K562 (cell line): ENCODE data around the gene SCTR. TPM values are rescaled to one million over a fixed set of nuclear protein-coding genes. Genes with fewer than 3 reads are reported as not detected.

Experiments used
- ATAC-seq: fragments of 200-7000 bp; cut with Tn5 transposase; 3 replicates; pipeline ENCODE4 v1.9.1; 2020; ENCODE audit warnings: moderate library complexity
- BruUV-seq: library from RNA; stranded (reverse); fragments of 400-500 nt; replicated peaks from 2 replicates; lab custom pipeline; 2021; lab: Mats Ljungman, UMichigan
- CTCF ChIA-PET: fragments of 300-600 bp; formaldehyde crosslinking; extraction: SDS; loops from one replicate; lab custom pipeline; 2021; ENCODE audit warnings: low intra/inter-chr PET ratio; lab: Yijun Ruan, JAX
- POLR2A ChIA-PET: fragments of 300-600, 350-650 bp; sonication (Branson Sonifier 250); formaldehyde crosslinking; extraction: SDS; loops from one replicate; lab custom pipeline; 2021; ENCODE audit warnings: antibody characterized with exemption, inconsistent platforms; lab: Yijun Ruan, JAX
- DNase-seq, 4 experiments: peaks; one replicate each; pipeline versions ENCODE4 v3.0.0 to v3.0.0-alpha.2; 2011 to 2018; ENCODE audit warnings: low spot score in 3 of 4, mixed read lengths in 3 of 4; ENCODE audit errors: extremely low read depth in 1 of 4
- FAIRE-seq: peaks from 2 replicates; lab custom pipeline; 2011; peaks lifted over from hg19 to GRCh38; lab: Jason Lieb, UNC
- H2AFZ ChIP-seq: 2 replicates; pipeline ENCODE4 v1.6.0; 2011; ENCODE audit warnings: low read depth, low read length, control low read depth, inconsistent platforms
- H3K27ac ChIP-seq: fragments of 200-600 bp; 3 replicates; pipeline ENCODE4 v1.8.0; 2011; ENCODE audit warnings: low read depth, mild to moderate bottlenecking, control low read depth, inconsistent platforms, low read length, moderate library complexity, mixed read lengths; ENCODE audit errors: extremely low read depth
- H3K27me3 ChIP-seq, 2 experiments: fragments of 300-600 bp in 1 of 2; 2 replicates in 1 of 2; 3 replicates in 1 of 2; pipeline versions ENCODE4 v1.6.0 to v1.8.0; 2011; ENCODE audit warnings: inconsistent platforms in 2 of 2, low read length in 2 of 2, mild to moderate bottlenecking in 1 of 2, mixed read lengths in 1 of 2, moderate library complexity in 1 of 2; ENCODE audit not compliant: control insufficient read depth in 2 of 2, insufficient read depth in 2 of 2
- H3K36me3 ChIP-seq: fragments of 300-600 bp; 3 replicates; pipeline ENCODE4 v1.8.0; 2011; ENCODE audit warnings: mild to moderate bottlenecking, low read length, inconsistent platforms; ENCODE audit not compliant: control insufficient read depth, insufficient read depth
- H3K4me1 ChIP-seq, 2 experiments: fragments of 200-600 bp in 1 of 2; replicated peaks in 1 of 2; 2 replicates in 1 of 2; 3 replicates in 1 of 2; pipeline versions ENCODE4 v1.5.1 to v1.8.0; 2011; ENCODE audit warnings: inconsistent platforms in 2 of 2, low read length in 2 of 2, mild to moderate bottlenecking in 1 of 2, mixed read lengths in 1 of 2, moderate library complexity in 1 of 2; ENCODE audit not compliant: control insufficient read depth in 2 of 2, insufficient read depth in 2 of 2
- H3K4me2 ChIP-seq: 2 replicates; pipeline ENCODE4 v1.6.1; 2011; ENCODE audit warnings: low read length, control low read depth, inconsistent platforms, mixed read lengths; ENCODE audit not compliant: insufficient read depth
- H3K4me3 ChIP-seq: fragments of 200-600 bp; sonication (generic), shearing (Covaris generic); 2 replicates; pipeline ENCODE4 v1.5.1; 2016; ENCODE audit warnings: control low read depth, inconsistent platforms
- H3K79me2 ChIP-seq: fragments of 200-600 bp; 3 replicates; pipeline ENCODE4 v1.8.0; 2011; ENCODE audit warnings: low read length, inconsistent platforms; ENCODE audit not compliant: control insufficient read depth, insufficient read depth
- H3K9ac ChIP-seq, 2 experiments: 2 replicates each; pipeline versions ENCODE4 v1.6.0 to v1.6.1; 2011; ENCODE audit warnings: low read depth in 2 of 2, low read length in 2 of 2, control low read depth in 1 of 2, inconsistent platforms in 1 of 2, mild to moderate bottlenecking in 1 of 2, mixed read lengths in 1 of 2; ENCODE audit not compliant: insufficient read depth in 1 of 2
- H3K9me1 ChIP-seq: one replicate; pipeline ENCODE4 v1.6.0; 2011; ENCODE audit warnings: inconsistent platforms, mild to moderate bottlenecking, low read length, moderate library complexity; ENCODE audit not compliant: control insufficient read depth, insufficient read depth
- H3K9me3 ChIP-seq: replicated peaks from 2 replicates; pipeline ENCODE4 v1.5.1; 2011; ENCODE audit warnings: low read depth, low read length, inconsistent platforms; ENCODE audit not compliant: control insufficient read depth, insufficient read depth
- H4K20me1 ChIP-seq: replicated peaks from 2 replicates; pipeline ENCODE4 v1.6.1; 2011; ENCODE audit warnings: low read length, inconsistent platforms, mixed read lengths; ENCODE audit not compliant: control insufficient read depth, insufficient read depth
- CREM ChIP-seq: IDR thresholded peaks from 2 replicates; pipeline ENCODE4 v1.6.1; 2014; ENCODE audit warnings: antibody characterized with exemption, low read depth
- FOXK1 ChIP-seq: sonication (generic); formaldehyde crosslinking; IDR thresholded peaks from 2 replicates; pipeline ENCODE4 v1.8.0; 2022; ENCODE audit warnings: missing genetic modification reagents, mild to moderate bottlenecking, borderline replicate concordance
- HMGN3 ChIP-seq: IDR thresholded peaks from 2 replicates; pipeline ENCODE4 v1.6.1; 2011; ENCODE audit warnings: borderline replicate concordance, low read depth, mild to moderate bottlenecking, mixed read lengths, low read length; ENCODE audit not compliant: insufficient read length; ENCODE audit errors: extremely low read depth
- RCOR1 ChIP-seq, 2 experiments: IDR thresholded peaks; 2 replicates each; pipeline ENCODE4 v1.6.1; 2012; ENCODE audit warnings: low read depth in 2 of 2, low read length in 2 of 2, borderline replicate concordance in 1 of 2, improper control_type of control experiment in 1 of 2
- SAFB ChIP-seq: fragments of 200-400 bp; formaldehyde crosslinking; IDR thresholded peaks from 2 replicates; pipeline ENCODE4 v1.6.1; 2017; ENCODE audit warnings: low read depth, low read length, borderline replicate concordance
- SETDB1 ChIP-seq: IDR thresholded peaks from one replicate; pipeline ENCODE4 v1.6.1; 2012; ENCODE audit warnings: low read length, control low read depth, inconsistent platforms
- SNIP1 ChIP-seq: fragments of 450-650 bp; IDR thresholded peaks from 2 replicates; pipeline ENCODE4 v1.7.1; 2017; ENCODE audit warnings: low read depth, mild to moderate bottlenecking
- ZNF75A ChIP-seq: fragments of 450-650 bp; formaldehyde crosslinking; IDR thresholded peaks from 2 replicates; pipeline ENCODE4 v1.4.0; 2020; ENCODE audit warnings: mild to moderate bottlenecking
- WGBS: fragments of 100-300 bp; shearing (Covaris generic); methylation state at CpG from one replicate; pipeline ENCODE4 v1.1.6; 2016; ENCODE audit warnings: low coverage, mixed read lengths; ENCODE audit not compliant: insufficient coverage; ENCODE audit errors: missing lambda C conversion rate; 5-methylcytosine and 5-hydroxymethylcytosine counted together
- in situ Hi-C: fragments of 300-500 bp; cut with MboI; formaldehyde crosslinking; loops from 4 replicates; pipeline ENCODE4 v1.15.0; 2018; ENCODE audit warnings: inconsistent platforms, mixed read lengths
- intact Hi-C: fragments of 100-400 bp; cut with micrococcal nuclease; formaldehyde crosslinking; loops from 2 replicates; pipeline ENCODE4 v1.14.2; 2022
- polyA plus RNA-seq, 8 experiments: library from polyadenylated mRNA; depleted of rRNA in 4 of 8; stranded (reverse) in 5 of 8; unstranded in 3 of 8; fragments of >200 nt; fragmentation: Nextera tagmentation in 2 of 8; fragmentation: Illumina TruSeq in 1 of 8; extraction: Ambion mirVana in 2 of 8; extraction: Trizol in 1 of 8; gene quantifications; 2 replicates each; pipeline versions ENCODE4 v1.2.1 to v1.2.3, GENCODE V29; 2011 to 2014; ENCODE audit warnings: inconsistent platforms in 1 of 8, missing spikeins in 1 of 8
- total RNA-seq, 7 experiments: library from RNA; depleted of rRNA in 6 of 7; stranded (reverse); fragments of >200 nt in 6 of 7; fragmentation: Illumina TruSeq in 2 of 7; extraction: Trizol in 2 of 7; gene quantifications; 2 replicates each; pipeline versions ENCODE4 v1.2.1 to v1.2.3, GENCODE V29; 2011 to 2021; ENCODE audit warnings: low replicate concordance in 1 of 7
- TF ChIP-seq, protein P1 (sequence below), 3 experiments: fragments of 200-800 bp in 1 of 3; sonication (Bioruptor generic) in 1 of 3; sonication (generic) in 1 of 3; formaldehyde crosslinking in 1 of 3; IDR thresholded peaks; 2 replicates each; pipeline versions ENCODE4 v1.6.1 to v1.8.0; 2016 to 2022; ENCODE audit warnings: mild to moderate bottlenecking in 2 of 3, missing compliant biosample characterization in 2 of 3, missing genetic modification characterization in 2 of 3, missing genetic modification reagents in 1 of 3
- TF ChIP-seq, protein P2 (sequence below): fragments of 450-650 bp; formaldehyde crosslinking; IDR thresholded peaks from 2 replicates; pipeline ENCODE4 v1.4.0; 2022; ENCODE audit warnings: missing genetic modification characterization
- TF ChIP-seq, protein P3 (sequence below): fragments of 150-350 bp; IDR thresholded peaks from 2 replicates; pipeline ENCODE4 v1.6.1; 2014; ENCODE audit warnings: low read depth, mild to moderate bottlenecking, low read length, borderline replicate concordance
- TF ChIP-seq, protein P4 (sequence below): sonication (generic); formaldehyde crosslinking; IDR thresholded peaks from 2 replicates; pipeline ENCODE4 v1.8.1; 2022; ENCODE audit warnings: missing genetic modification reagents

Gene SCTR
- total and polyA plus RNA-seq, 9 of the 15 experiments (the other 6 are each of a cell fraction or from before 2014, with no cell fraction given): not detected

DNA sequence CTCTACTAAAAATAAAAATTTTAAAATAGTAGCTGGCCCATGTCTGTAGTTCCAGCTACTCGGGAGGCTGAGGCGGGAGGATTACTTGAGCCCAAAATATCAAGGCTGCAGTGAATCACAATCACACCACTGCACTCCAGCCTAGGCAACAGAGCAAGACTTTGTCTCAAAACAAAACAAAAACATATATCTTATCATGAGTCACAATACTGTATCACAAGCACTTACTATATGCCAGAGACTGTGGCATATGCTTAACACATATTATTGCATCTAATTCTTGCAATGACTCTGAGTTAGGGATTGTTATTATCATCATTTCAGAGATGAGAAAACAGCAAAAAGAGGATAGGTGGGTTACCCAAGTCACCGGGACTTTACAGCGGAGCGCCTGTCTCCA is 122.2 kb downstream of the SCTR start:
- ATAC-seq (no peak), DNase-seq (no peak), FAIRE-seq (no peak)
- intact Hi-C loops: loop anchor here (5.0 kb wide), 1 partner anchor 90 kb away; no protein-coding TSS in a partner anchor
- in situ Hi-C loops: loop anchor here (10.0 kb wide), 1 partner anchor 263 kb away; no protein-coding TSS in a partner anchor
- Histone ChIP-seq H2AFZ (no peak overlapping the region), H3K4me2 (no peak overlapping the region), H3K9me3 (no peaks in the 10 kb centered on the region), H3K4me3 (no peak overlapping the region), H3K79me2 (no peaks in the 10 kb centered on the region), H4K20me1 (no peaks in the 10 kb centered on the region), H3K27me3 (peaks cover 10 to 60% of the 10 kb centered on the region in 2 experiments), H3K9ac (no peak overlapping the region), H3K4me1 (no peaks in the 10 kb centered on the region; a peak in 1 of 5 replicates), H3K9me1 (no peaks in the 10 kb centered on the region), H3K27ac (no peak overlapping the region), H3K36me3 (no peaks in the 10 kb centered on the region)
- no TSS peak for BruUV-seq
- WGBS: 21% methylated on average over 5 of the region's 5 CpGs
- ChIA-PET POLR2A (no interaction called here), CTCF (no interaction called here)
- TF ChIP-seq, protein P1, sequence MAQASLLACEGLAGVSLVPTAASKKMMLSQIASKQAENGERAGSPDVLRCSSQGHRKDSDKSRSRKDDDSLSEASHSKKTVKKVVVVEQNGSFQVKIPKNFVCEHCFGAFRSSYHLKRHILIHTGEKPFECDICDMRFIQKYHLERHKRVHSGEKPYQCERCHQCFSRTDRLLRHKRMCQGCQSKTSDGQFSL (CRISPR knock-in tag; IDR thresholded peaks at IDR 0.05): no peak
- TF ChIP-seq, protein P1 (tag; IDR thresholded peaks at IDR 0.05): no peak
- no peak for TF ChIP-seq SNIP1
- TF ChIP-seq RCOR1 (IDR thresholded peaks at IDR 0.05; ENCODE audit: borderline replicate concordance in 1 of 2, low read depth in 2 of 2, low read length in 2 of 2): no peak
- TF ChIP-seq FOXK1: no peak
- no peak for TF ChIP-seq CREM
- TF ChIP-seq, protein P2, sequence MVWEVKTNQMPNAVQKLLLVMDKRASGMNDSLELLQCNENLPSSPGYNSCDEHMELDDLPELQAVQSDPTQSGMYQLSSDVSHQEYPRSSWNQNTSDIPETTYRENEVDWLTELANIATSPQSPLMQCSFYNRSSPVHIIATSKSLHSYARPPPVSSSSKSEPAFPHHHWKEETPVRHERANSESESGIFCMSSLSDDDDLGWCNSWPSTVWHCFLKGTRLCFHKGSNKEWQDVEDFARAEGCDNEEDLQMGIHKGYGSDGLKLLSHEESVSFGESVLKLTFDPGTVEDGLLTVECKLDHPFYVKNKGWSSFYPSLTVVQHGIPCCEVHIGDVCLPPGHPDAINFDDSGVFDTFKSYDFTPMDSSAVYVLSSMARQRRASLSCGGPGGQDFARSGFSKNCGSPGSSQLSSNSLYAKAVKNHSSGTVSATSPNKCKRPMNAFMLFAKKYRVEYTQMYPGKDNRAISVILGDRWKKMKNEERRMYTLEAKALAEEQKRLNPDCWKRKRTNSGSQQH (CRISPR knock-in tag): no peak
- no peak for TF ChIP-seq SAFB
- TF ChIP-seq, protein P3, sequence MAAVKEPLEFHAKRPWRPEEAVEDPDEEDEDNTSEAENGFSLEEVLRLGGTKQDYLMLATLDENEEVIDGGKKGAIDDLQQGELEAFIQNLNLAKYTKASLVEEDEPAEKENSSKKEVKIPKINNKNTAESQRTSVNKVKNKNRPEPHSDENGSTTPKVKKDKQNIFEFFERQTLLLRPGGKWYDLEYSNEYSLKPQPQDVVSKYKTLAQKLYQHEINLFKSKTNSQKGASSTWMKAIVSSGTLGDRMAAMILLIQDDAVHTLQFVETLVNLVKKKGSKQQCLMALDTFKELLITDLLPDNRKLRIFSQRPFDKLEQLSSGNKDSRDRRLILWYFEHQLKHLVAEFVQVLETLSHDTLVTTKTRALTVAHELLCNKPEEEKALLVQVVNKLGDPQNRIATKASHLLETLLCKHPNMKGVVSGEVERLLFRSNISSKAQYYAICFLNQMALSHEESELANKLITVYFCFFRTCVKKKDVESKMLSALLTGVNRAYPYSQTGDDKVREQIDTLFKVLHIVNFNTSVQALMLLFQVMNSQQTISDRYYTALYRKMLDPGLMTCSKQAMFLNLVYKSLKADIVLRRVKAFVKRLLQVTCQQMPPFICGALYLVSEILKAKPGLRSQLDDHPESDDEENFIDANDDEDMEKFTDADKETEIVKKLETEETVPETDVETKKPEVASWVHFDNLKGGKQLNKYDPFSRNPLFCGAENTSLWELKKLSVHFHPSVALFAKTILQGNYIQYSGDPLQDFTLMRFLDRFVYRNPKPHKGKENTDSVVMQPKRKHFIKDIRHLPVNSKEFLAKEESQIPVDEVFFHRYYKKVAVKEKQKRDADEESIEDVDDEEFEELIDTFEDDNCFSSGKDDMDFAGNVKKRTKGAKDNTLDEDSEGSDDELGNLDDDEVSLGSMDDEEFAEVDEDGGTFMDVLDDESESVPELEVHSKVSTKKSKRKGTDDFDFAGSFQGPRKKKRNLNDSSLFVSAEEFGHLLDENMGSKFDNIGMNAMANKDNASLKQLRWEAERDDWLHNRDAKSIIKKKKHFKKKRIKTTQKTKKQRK: no peak
- TF ChIP-seq SETDB1: no peak
- TF ChIP-seq, protein P4, sequence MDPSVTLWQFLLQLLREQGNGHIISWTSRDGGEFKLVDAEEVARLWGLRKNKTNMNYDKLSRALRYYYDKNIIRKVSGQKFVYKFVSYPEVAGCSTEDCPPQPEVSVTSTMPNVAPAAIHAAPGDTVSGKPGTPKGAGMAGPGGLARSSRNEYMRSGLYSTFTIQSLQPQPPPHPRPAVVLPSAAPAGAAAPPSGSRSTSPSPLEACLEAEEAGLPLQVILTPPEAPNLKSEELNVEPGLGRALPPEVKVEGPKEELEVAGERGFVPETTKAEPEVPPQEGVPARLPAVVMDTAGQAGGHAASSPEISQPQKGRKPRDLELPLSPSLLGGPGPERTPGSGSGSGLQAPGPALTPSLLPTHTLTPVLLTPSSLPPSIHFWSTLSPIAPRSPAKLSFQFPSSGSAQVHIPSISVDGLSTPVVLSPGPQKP (CRISPR knock-in tag): no peak
- TF ChIP-seq ZNF75A: no peak
- TF ChIP-seq HMGN3: no peak
